HG03064 (cell line): ENCODE measurements around the gene GRK5.

Experiments used
- ATAC-seq: cut with Tn5 transposase; IDR thresholded peaks from one replicate; pipeline ENCODE4 v1.9.1; 2021; ENCODE audit warnings: low read depth; ENCODE audit not compliant: unreplicated experiment

GRK5 gene

DNA sequence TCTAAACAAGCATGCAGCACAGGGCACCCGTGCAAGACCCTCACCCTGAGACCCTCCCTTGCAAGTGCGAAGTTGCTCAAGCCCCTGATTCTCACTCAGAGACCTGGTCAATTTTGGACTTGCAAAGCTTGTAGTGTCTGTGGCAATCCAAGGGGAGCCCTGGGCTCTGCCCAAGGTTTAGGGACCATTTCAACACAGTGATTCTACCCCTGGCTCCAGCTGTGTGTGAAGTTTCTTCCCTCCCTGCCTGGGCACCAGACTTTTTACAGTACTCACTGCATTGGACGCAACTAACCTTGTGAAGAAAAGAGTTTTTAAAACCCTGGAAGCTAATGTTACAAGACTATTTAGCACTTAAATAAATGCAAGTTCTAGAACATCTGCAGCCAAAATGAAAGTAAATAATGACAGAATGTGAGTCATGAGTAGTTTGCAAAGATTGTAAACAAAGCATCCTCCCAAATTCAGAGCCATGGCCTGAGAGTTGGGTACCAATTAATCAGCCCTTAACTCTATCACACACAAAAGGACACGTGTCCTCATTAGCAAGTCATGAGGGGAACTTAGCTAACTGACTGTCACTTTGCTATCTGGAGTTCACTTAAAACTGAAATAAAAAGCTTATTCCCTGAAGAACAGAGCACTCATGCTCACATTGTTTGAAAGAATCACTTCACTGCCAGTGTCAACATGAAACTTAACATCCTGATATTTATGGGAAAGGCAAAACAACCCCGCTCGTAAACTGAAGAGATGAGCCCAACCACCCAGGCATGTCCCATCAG is 287.1 kb downstream of the GRK5 start:
- ATAC-seq = no peak

- no peak for ATAC-seq
Measured at GRCh38 chr10:119495021-119495505, 287.7 kb downstream of the GRK5 start.

DNA sequence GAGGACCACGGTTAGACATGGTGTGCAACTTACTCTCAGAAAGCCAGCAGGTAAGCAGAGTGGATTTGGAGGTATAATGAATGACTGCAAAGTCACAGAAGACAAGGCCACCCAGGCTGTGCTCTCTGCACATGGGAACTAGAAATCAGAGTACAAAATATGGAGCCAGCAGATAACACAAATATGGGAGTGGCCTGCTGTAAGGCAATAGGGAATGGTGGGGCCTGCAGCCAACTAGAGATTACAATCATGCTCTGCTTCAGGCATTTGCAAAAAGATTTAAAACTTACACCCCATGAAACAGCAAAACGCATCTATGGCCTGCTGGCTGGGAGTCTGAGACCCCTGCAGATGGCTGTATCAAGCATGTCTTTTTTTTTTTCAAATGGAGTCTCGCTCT is 288.2 kb downstream of the GRK5 start:
- no peak for ATAC-seq

DNA sequence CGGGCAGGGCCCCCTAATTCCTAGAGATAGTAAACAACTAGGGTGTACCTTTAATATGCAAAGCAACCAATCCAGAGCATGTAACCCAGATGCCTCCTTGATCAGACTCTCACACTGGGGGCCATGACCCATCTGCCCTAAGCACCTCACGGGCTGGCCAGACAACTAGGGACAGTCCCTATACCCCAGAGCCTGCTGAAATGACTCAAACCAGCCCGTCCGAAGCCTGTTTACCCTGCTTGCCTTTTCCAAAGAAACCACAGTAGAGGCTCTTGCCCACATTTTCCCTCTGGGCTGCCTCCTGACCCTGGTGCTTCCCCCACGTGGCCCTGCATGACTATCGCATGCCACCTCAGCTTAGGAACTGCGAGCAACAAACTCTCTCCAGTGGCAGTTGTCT is 288.9 kb downstream of the GRK5 start:
- ATAC-seq = peak; percentile 74

GRCh38 chr10:119497243-119497642 is 289.9 kb downstream of the GRK5 start:
- ATAC-seq = no peak

GRCh38 chr10:119498889-119499676 is 291.7 kb downstream of the GRK5 start:
- ATAC-seq = no peak

DNA sequence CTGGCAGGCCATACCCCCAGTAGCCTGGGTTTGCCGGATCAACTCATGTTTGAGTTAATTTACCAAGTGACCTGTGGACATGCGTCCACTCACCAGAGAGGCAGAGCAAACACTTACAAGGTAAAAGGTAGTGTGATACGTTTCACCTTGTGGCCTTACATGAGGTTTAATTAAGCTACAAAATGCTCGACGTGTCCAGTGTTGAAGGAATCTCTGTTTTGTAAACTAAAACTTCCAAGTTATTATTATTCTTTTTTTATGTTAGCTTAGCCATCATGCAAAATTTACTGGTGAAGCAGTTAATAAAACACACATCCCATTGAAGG is 292.3 kb downstream of the GRK5 start:
- no peak for ATAC-seq

DNA sequence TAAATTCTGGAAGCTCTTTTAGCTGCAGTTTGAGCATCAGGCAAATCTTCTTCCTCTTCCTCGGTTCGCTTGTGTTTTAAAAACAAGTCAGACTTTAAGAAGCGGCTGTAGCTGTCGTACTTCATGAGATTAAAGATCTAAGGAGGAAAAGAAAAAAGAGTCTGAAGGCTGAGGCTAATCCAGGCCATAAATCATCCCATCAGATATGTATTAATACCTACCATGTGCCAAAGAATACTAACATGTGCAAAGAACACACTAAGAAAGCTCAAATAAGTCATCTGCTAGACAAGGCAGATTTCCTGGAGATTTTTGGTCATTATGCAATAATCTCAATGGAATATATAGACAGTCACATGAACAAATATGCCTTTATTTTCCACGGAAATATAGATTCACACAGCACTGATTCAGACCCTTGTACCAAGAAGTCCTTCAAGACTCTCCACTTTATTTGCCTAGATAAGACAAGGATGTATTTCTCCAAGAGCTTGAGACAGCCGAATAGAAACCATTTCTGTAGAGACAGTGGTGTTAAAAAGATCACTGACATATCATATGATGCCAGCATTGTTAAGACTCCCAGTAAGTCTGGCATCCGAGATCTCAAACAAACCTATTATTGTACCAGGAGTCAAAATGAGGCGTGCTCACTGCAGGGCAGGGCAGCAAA is 292.9 kb downstream of the GRK5 start:
- no peak for ATAC-seq

- no peak for ATAC-seq
Measured at GRCh38 chr10:119500821-119501220, 293.4 kb downstream of the GRK5 start.

GRCh38 chr10:119501690-119502089 is 294.3 kb downstream of the GRK5 start:
- peak; percentile 18 for ATAC-seq

- peak; percentile 63 for ATAC-seq
Measured at GRCh38 chr10:119502209-119502608, 294.8 kb downstream of the GRK5 start.

- ATAC-seq = no peak
Measured at GRCh38 chr10:119502618-119503155, 295.3 kb downstream of the GRK5 start.

- ATAC-seq = no peak
Measured at GRCh38 chr10:119503821-119504220, 296.4 kb downstream of the GRK5 start.

- ATAC-seq = no peak
Measured at GRCh38 chr10:119504651-119505050, 297.3 kb downstream of the GRK5 start.

- no peak for ATAC-seq
Measured at GRCh38 chr10:119505131-119505551, 297.8 kb downstream of the GRK5 start.
